Uterus (tissue), 4 donors: Measurements from ENCODE around the gene MTG2. TPM values are rescaled to one million over a fixed set of nuclear protein-coding genes. Genes with fewer than 3 reads are reported as not detected.

Experiments used
- DNase-seq, 2 donors: peaks; one replicate each; pipeline ENCODE4 v3.0.0-alpha.2; 2019 to 2020
- H3K27ac ChIP-seq, 2 donors: fragments of 200-600 bp; sonication (generic); 1 replicate in 1 of 2; 2 replicates in 1 of 2; pipeline ENCODE4 v1.5.1; 2016 to 2018
- H3K27me3 ChIP-seq, 2 donors: fragments of 200-600 bp; sonication (generic); one replicate each; pipeline ENCODE4 v1.5.1; 2018 to 2019; ENCODE audit warnings: control low read depth in 1 of 2
- H3K36me3 ChIP-seq, 2 donors: fragments of 200-600 bp; sonication (generic); one replicate each; pipeline ENCODE4 v1.5.1; 2019; ENCODE audit warnings: control low read depth in 1 of 2
- H3K4me1 ChIP-seq, 2 donors: fragments of 200-600 bp; sonication (generic); one replicate each; pipeline ENCODE4 v1.5.1; 2018 to 2019; ENCODE audit warnings: control low read depth in 1 of 2
- H3K4me3 ChIP-seq, 2 donors: fragments of 200-600 bp; sonication (generic); 1 replicate in 1 of 2; 2 replicates in 1 of 2; pipeline ENCODE4 v1.5.1; 2018 to 2019; ENCODE audit warnings: mild to moderate bottlenecking in 1 of 2
- H3K9me3 ChIP-seq, 2 donors: fragments of 200-600 bp; sonication (generic); one replicate each; pipeline ENCODE4 v1.5.1; 2019; ENCODE audit warnings: control low read depth in 1 of 2
- POLR2A ChIP-seq, 2 donors: fragments of 450-650 bp; IDR thresholded peaks; one replicate each; pipeline ENCODE4 v1.6.1; 2016; ENCODE audit warnings: antibody characterized with exemption in 2 of 2, mild to moderate bottlenecking in 1 of 2, moderate library complexity in 1 of 2
- intact Hi-C: fragments of 100-400 bp; cut with DNase I; formaldehyde crosslinking; loops from one replicate; pipeline ENCODE4 v1.15.1; 2023; ENCODE audit warnings: low total_unique reads
- total RNA-seq, 4 donors: library from RNA; depleted of rRNA in 3 of 4; stranded (reverse); fragments of >200 nt in 3 of 4; gene quantifications; one replicate each; pipeline versions ENCODE4 v1.1.0 to v1.2.4, GENCODE V29; 2014 to 2023
- TF ChIP-seq, protein P1 (sequence below), 4 experiments: fragments of 200-600 bp in 2 of 4; fragments of 450-650 bp in 2 of 4; sonication (generic) in 2 of 4; IDR thresholded peaks; one replicate each; pipeline ENCODE4 v1.5.1; 2016 to 2019; ENCODE audit warnings: antibody characterized with exemption in 4 of 4, mild to moderate bottlenecking in 2 of 4, moderate library complexity in 1 of 4
- donor health status: DM: yes; HTN: yes; CAD: no.

The MTG2 gene
- total RNA-seq, 4 donors from 2014 or later = 0.59 to 38.5 (median 22.7) TPM

- no peaks in the 10 kb centered on the region for H3K9me3 ChIP-seq
- H3K36me3 ChIP-seq = no peaks in the 10 kb centered on the region
Measured at GRCh38 chr20:62171245-62171644, 11.6 kb upstream of the MTG2 start.

GRCh38 chr20:62172666-62173065 lies 10.2 kb upstream of the MTG2 start:
- no peaks in the 10 kb centered on the region for H3K36me3 ChIP-seq
- intact Hi-C loops = no loop called here

More at GRCh38 chr20:62171245-62171644, 11.6 kb upstream of the MTG2 start:
- TF ChIP-seq, protein P1, sequence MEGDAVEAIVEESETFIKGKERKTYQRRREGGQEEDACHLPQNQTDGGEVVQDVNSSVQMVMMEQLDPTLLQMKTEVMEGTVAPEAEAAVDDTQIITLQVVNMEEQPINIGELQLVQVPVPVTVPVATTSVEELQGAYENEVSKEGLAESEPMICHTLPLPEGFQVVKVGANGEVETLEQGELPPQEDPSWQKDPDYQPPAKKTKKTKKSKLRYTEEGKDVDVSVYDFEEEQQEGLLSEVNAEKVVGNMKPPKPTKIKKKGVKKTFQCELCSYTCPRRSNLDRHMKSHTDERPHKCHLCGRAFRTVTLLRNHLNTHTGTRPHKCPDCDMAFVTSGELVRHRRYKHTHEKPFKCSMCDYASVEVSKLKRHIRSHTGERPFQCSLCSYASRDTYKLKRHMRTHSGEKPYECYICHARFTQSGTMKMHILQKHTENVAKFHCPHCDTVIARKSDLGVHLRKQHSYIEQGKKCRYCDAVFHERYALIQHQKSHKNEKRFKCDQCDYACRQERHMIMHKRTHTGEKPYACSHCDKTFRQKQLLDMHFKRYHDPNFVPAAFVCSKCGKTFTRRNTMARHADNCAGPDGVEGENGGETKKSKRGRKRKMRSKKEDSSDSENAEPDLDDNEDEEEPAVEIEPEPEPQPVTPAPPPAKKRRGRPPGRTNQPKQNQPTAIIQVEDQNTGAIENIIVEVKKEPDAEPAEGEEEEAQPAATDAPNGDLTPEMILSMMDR (IDR thresholded peaks at IDR 0.05) = no peak
- TF ChIP-seq POLR2A (IDR thresholded peaks at IDR 0.05) = no peak
- no peaks in the 10 kb centered on the region for H3K27me3 ChIP-seq
- no peak for DNase-seq
- peak overlapping the region in 1 of 2 donors; percentile 21 for H3K27ac ChIP-seq
- intact Hi-C loops = no loop called here
- no peaks in the 10 kb centered on the region for H3K4me1 ChIP-seq
- no peak overlapping the region for H3K4me3 ChIP-seq

DNA sequence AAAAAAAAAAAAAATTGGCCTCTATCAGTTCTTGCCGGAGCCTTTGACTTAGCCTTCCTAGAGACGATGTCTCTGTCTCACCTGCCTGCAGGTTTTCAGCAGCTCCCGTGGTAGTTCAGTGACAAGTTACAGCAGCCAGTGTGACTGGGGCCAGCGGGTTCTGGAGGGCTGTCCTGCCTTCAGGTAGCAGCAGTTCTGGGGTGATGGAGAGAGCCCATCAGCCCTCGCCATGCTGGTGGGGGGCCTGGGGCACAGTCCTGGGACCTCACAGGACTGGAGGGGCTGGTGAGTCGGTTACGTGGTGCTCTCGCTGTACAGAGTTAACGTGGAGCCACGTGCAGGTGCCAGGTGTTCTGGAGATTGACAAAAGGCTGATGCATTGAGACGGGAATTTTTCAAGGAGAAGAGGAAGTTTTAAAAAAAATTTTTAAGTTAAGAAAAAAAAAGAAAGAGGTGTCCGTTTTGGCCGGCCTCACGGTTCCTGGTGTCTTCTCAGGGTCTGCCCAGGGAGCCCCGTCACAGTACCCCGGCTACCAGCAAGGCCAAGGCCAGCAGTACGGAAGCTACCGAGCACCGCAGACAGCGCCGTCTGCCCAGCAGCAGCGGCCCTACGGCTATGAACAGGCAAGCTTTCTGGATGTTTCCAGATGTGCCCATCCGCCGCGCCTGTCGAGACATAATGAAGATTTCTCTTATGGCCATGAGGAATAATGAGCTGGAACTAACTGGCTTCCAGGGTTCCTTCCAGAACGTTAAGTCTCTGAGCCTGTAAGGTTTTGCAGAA lies 8.6 kb upstream of the MTG2 start:
- no peak for DNase-seq
- intact Hi-C loops = no loop called here
- no peaks in the 10 kb centered on the region for H3K4me1 ChIP-seq
- H3K27me3 ChIP-seq = no peaks in the 10 kb centered on the region
- H3K36me3 ChIP-seq = no peaks in the 10 kb centered on the region
- no peaks in the 10 kb centered on the region for H3K9me3 ChIP-seq
- no peak overlapping the region for H3K27ac ChIP-seq
- TF ChIP-seq POLR2A (IDR thresholded peaks at IDR 0.05) = no peak
- TF ChIP-seq, protein P1 (IDR thresholded peaks at IDR 0.05) = no peak
- H3K4me3 ChIP-seq = no peak overlapping the region

More at GRCh38 chr20:62172666-62173065, 10.2 kb upstream of the MTG2 start:
- Histone ChIP-seq H3K4me3 (no peak overlapping the region), H3K27me3 (no peaks in the 10 kb centered on the region), H3K27ac (no peak overlapping the region), H3K9me3 (no peaks in the 10 kb centered on the region), H3K4me1 (no peaks in the 10 kb centered on the region)
- no peak for DNase-seq
- no peak for TF ChIP-seq POLR2A (IDR thresholded peaks at IDR 0.05)
- TF ChIP-seq, protein P1 (IDR thresholded peaks at IDR 0.05) = no peak

- DNase-seq = no peak
- no peaks in the 10 kb centered on the region for H3K9me3 ChIP-seq
- intact Hi-C loops = no loop called here
- TF ChIP-seq, protein P1 (IDR thresholded peaks at IDR 0.05) = no peak
- no peak for TF ChIP-seq POLR2A (IDR thresholded peaks at IDR 0.05)
- H3K4me3 ChIP-seq = no peak overlapping the region
- no peak overlapping the region for H3K27ac ChIP-seq
- H3K4me1 ChIP-seq = no peaks in the 10 kb centered on the region
- no peaks in the 10 kb centered on the region for H3K36me3 ChIP-seq
- H3K27me3 ChIP-seq = no peaks in the 10 kb centered on the region
Measured at GRCh38 chr20:62174870-62175624, 7.8 kb upstream of the MTG2 start.

DNA sequence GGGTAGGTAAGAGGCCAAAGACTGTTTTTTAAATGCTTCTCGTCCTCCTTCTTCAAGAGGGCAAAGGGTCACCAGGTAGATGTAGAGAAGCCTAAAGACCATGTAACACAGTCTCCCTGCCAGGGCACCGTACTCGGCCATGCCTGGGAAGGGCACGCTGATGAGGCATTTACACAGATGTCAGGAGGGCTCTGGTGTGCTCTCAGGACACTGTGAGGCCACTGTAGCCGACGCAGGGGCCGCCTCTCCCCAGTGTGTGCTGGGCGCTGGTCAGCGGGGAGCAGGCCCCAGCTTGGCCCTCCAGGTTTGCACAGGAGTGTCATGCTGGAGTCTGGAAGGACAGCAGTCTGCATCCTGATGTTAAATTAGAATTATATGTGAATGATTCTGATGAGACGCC lies 7.1 kb upstream of the MTG2 start:
- DNase-seq = no peak
- no peak overlapping the region for H3K27ac ChIP-seq
- no peaks in the 10 kb centered on the region for H3K9me3 ChIP-seq
- H3K4me3 ChIP-seq = no peak overlapping the region
- no peaks in the 10 kb centered on the region for H3K4me1 ChIP-seq
- intact Hi-C loops = no loop called here
- no peaks in the 10 kb centered on the region for H3K36me3 ChIP-seq
- TF ChIP-seq, protein P1 (IDR thresholded peaks at IDR 0.05) = no peak
- no peak for TF ChIP-seq POLR2A (IDR thresholded peaks at IDR 0.05)
- H3K27me3 ChIP-seq = no peaks in the 10 kb centered on the region
